ENCODE measurements around the gene TGIF2. TPM values are rescaled to one million over a fixed set of nuclear protein-coding genes. Genes with fewer than 3 reads are reported as not detected.

TGIF2 gene
- total and polyA plus RNA-seq, 2 experiments from 2014 or later = 6.7 to 9.3 TPM

GRCh38 chr20:36582322-36582721 lies 8.9 kb downstream of the TGIF2 start:
- Histone ChIP-seq H2AFZ (no peak overlapping the region), H3K36me3 (ENCODE audit: low read depth) (no peaks in the 10 kb centered on the region), H3K4me2 (ENCODE audit: unreplicated experiment) (no peak overlapping the region), H3K27ac (no peak overlapping the region), H4K20me1 (ENCODE audit: insufficient read depth) (no peaks in the 10 kb centered on the region), H3K4me3 (no peak overlapping the region), H3K9me2 (ENCODE audit: insufficient read depth) (no peaks in the 10 kb centered on the region), H3K79me2 (ENCODE audit: insufficient read depth) (0 out of 2 replicates have a peak, but pooled peaks cover 3% of the 10 kb centered on the region), H3K9ac (no peak overlapping the region), H3K9me3 (ENCODE audit: low read depth) (no peaks in the 10 kb centered on the region), H3F3A (ENCODE audit: insufficient read depth) (no peaks in the 10 kb centered on the region), H3K27me3 (replicated peaks; ENCODE audit: insufficient read depth) (no peaks in the 10 kb centered on the region), H3K4me1 (ENCODE audit: insufficient read depth) (peaks cover 10% of the 10 kb centered on the region)
- in situ Hi-C loops (cut with MboI) = no loop called here
- WGBS, 2 experiments (ENCODE audit: low coverage in 1 of 2, low lambda C conversion rate in 2 of 2, missing lambda C conversion rate in 2 of 2) = 76 to 83% methylated on average over 4 of the region's 4 CpGs
- TF ChIP-seq EZH2 (IDR thresholded peaks at IDR 0.05; ENCODE audit: insufficient read depth, poor library complexity, severe bottlenecking) (no peak), EZH2phosphoT487 (IDR thresholded peaks at IDR 0.05; ENCODE audit: insufficient read depth, low read depth) (no peak)
- DNase-seq = no peak

GRCh38 chr20:36582821-36583220 lies 9.4 kb downstream of the TGIF2 start:
- H3K36me3 ChIP-seq (ENCODE audit: low read depth) = no peaks in the 10 kb centered on the region
- no peak for DNase-seq
- H3K4me1 ChIP-seq (ENCODE audit: insufficient read depth) = peaks cover 10% of the 10 kb centered on the region
- no peak overlapping the region for H3K4me2 ChIP-seq (ENCODE audit: unreplicated experiment)
- H3F3A ChIP-seq (ENCODE audit: insufficient read depth) = no peaks in the 10 kb centered on the region
- no peak overlapping the region for H2AFZ ChIP-seq
- H3K9me3 ChIP-seq (ENCODE audit: low read depth) = no peaks in the 10 kb centered on the region
- no peaks in the 10 kb centered on the region for H3K27me3 ChIP-seq (replicated peaks; ENCODE audit: insufficient read depth)
- 0 out of 2 replicates have a peak, but pooled peaks cover under 1% of the 10 kb centered on the region for H3K79me2 ChIP-seq (ENCODE audit: insufficient read depth)
- H3K9ac ChIP-seq = no peak overlapping the region
- WGBS, 2 experiments (ENCODE audit: low coverage in 1 of 2, low lambda C conversion rate in 2 of 2, missing lambda C conversion rate in 2 of 2) = 96 to 98% methylated on average over 4 of the region's 4 CpGs
- H3K4me3 ChIP-seq = no peak overlapping the region
- TF ChIP-seq EZH2phosphoT487 (IDR thresholded peaks at IDR 0.05; ENCODE audit: insufficient read depth, low read depth) (no peak), EZH2 (IDR thresholded peaks at IDR 0.05; ENCODE audit: insufficient read depth, poor library complexity, severe bottlenecking) (no peak)
- no peak overlapping the region for H3K27ac ChIP-seq
- in situ Hi-C loops (cut with MboI) = no loop called here
- no peaks in the 10 kb centered on the region for H3K9me2 ChIP-seq (ENCODE audit: insufficient read depth)
- no peaks in the 10 kb centered on the region for H4K20me1 ChIP-seq (ENCODE audit: insufficient read depth)

DNA sequence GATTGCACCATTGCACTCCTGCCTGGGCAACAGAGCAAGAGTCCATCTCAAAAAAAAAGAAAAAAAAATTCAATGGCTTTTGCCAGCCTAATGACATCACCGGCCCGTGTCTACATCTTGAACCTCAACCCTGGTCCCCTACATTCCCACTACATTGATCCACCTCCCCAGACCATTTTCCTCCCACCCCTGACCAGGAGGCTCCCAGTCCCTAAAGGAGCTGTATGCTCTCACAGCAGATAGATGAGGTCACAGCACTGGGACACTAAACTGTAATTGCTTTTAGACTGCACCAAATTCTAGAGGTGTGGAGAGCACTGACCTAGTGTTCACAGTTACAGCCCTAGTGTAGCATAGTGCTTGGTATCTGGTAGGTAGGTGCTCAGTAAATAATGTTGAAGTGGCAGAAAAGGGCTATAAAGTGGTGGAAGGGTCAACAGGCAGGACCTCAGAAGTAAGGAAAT lies 10.7 kb downstream of the TGIF2 start:
- Histone ChIP-seq H4K20me1 (ENCODE audit: insufficient read depth) (no peaks in the 10 kb centered on the region), H2AFZ (no peak overlapping the region), H3K9me2 (ENCODE audit: insufficient read depth) (no peaks in the 10 kb centered on the region), H3K79me2 (ENCODE audit: insufficient read depth) (no peaks in the 10 kb centered on the region), H3K9ac (no peak overlapping the region), H3K9me3 (ENCODE audit: low read depth) (no peaks in the 10 kb centered on the region), H3K27me3 (replicated peaks; ENCODE audit: insufficient read depth) (no peaks in the 10 kb centered on the region), H3F3A (ENCODE audit: insufficient read depth) (no peaks in the 10 kb centered on the region), H3K36me3 (ENCODE audit: low read depth) (no peaks in the 10 kb centered on the region), H3K4me3 (no peak overlapping the region), H3K4me1 (ENCODE audit: insufficient read depth) (peaks cover 10% of the 10 kb centered on the region), H3K4me2 (ENCODE audit: unreplicated experiment) (no peak overlapping the region), H3K27ac (no peak overlapping the region)
- TF ChIP-seq EZH2phosphoT487 (IDR thresholded peaks at IDR 0.05; ENCODE audit: insufficient read depth, low read depth) (no peak), EZH2 (IDR thresholded peaks at IDR 0.05; ENCODE audit: insufficient read depth, poor library complexity, severe bottlenecking) (no peak)
- no peak for DNase-seq
- 100% methylated on average over 1 to 2 of the region's 2 CpGs for WGBS, 2 experiments (ENCODE audit: low coverage in 1 of 2, low lambda C conversion rate in 2 of 2, missing lambda C conversion rate in 2 of 2)
- in situ Hi-C loops (cut with MboI) = no loop called here

DNA sequence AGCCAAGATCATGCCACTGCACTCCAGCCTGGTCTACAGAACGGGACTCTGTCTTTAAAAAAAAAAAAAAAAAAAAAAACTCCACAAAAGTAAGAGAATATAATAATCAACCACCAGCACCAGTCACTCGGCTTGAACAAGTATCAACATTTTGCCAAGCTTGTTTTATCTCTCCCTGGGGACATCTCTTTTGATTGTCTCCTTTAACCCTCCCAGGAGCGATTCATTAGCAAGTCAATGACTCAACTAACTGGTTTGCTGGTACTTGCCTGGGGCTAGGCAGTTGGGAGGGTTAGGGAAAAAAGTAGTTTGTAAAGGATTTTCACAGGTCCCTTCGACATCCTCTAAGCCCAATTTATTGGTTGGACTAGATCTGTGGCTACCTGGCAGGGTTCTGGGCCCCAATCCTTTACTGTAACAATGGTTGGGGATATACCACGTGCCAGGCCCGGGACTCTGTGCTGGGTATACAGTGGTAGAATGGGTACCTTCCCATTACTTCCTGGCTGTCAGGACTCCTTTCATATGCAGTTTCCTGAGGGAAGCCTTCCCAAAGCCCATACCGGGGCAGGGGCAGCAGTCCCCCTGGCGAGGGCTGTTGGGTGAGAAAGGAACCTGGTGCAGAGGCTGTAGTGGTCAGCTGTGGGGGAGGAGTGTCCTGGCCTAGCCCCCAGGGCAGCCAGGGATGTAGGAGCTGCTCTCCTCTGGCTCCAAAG lies 12.2 kb downstream of the TGIF2 start:
- Histone ChIP-seq H3K9ac (no peak overlapping the region), H3K79me2 (ENCODE audit: insufficient read depth) (no peaks in the 10 kb centered on the region), H3K4me3 (no peak overlapping the region), H3K9me2 (ENCODE audit: insufficient read depth) (no peaks in the 10 kb centered on the region), H2AFZ (no peak overlapping the region), H3K27ac (no peak overlapping the region), H3K27me3 (replicated peaks; ENCODE audit: insufficient read depth) (no peaks in the 10 kb centered on the region), H3K4me1 (ENCODE audit: insufficient read depth) (peaks cover 10% of the 10 kb centered on the region), H3K9me3 (ENCODE audit: low read depth) (no peaks in the 10 kb centered on the region), H3K36me3 (ENCODE audit: low read depth) (no peaks in the 10 kb centered on the region), H4K20me1 (ENCODE audit: insufficient read depth) (no peaks in the 10 kb centered on the region), H3K4me2 (ENCODE audit: unreplicated experiment) (no peak overlapping the region), H3F3A (ENCODE audit: insufficient read depth) (no peaks in the 10 kb centered on the region)
- in situ Hi-C loops (cut with MboI) = no loop called here
- TF ChIP-seq EZH2 (IDR thresholded peaks at IDR 0.05; ENCODE audit: insufficient read depth, poor library complexity, severe bottlenecking) (no peak), EZH2phosphoT487 (IDR thresholded peaks at IDR 0.05; ENCODE audit: insufficient read depth, low read depth) (no peak)
- WGBS, 2 experiments (ENCODE audit: low coverage in 1 of 2, low lambda C conversion rate in 2 of 2, missing lambda C conversion rate in 2 of 2) = 50 to 56% methylated on average over 8 of the region's 8 CpGs
- DNase-seq = peak; percentile 86

Measured in GM23248 (cell line).